Stimulated activated CD4-positive, alpha-beta T cell treated with anti-CD3 and anti-CD28 coated beads, Interleukin-1b, Interleukin-23, amount 100 ng/mL, for 1 hour (primary cell): ENCODE results near the gene MICU1.
"Not testable (repeated sequence)": the region's sequence is repeated elsewhere in the genome, so short reads cannot be mapped to it uniquely, and the experiment has no call there.

ENCODE experiments used
- DNase-seq, 2 donors: peaks; one replicate each; pipeline ENCODE4 v3.0.0-alpha.2; 2020; ENCODE audit warnings: low read depth in 2 of 2

MICU1 gene

DNA sequence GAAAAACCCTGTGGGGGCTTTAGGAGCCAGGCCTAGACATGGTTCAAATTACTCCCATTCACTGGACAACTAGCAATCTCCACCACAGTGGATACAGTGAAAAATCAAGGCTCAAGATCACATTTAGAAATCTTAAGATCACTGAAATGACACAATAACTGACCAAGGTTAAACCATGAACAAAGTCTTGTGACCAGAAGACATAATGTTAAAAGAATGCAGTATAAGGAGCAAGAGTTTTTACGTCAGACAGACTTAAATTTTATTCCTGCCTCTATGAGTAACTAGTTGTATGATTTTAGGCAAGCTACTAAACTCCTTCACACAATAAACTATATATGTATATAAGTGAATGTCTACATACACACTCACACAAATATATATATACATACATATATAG is 68.5 kb downstream of the MICU1 start:
- no peak for DNase-seq

DNA sequence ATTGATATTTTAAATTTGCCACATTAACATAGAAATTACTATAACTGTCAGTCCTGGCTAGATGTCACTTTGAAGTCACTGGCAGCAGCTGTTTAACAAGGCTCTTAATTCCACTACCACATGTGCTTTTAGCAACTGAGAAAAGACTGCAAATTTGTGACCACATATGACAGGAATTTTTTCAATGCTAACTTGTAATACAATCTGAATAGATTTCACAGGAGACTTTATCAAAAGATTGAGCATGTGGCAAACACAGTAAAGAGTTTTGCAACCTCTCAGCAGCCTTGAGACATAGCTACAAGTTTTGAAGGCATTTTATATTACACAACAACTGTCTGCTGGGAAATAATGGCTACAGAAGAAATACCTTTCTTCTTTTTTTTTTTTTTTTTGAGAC is 73.0 kb downstream of the MICU1 start:
- no peak for DNase-seq

DNA sequence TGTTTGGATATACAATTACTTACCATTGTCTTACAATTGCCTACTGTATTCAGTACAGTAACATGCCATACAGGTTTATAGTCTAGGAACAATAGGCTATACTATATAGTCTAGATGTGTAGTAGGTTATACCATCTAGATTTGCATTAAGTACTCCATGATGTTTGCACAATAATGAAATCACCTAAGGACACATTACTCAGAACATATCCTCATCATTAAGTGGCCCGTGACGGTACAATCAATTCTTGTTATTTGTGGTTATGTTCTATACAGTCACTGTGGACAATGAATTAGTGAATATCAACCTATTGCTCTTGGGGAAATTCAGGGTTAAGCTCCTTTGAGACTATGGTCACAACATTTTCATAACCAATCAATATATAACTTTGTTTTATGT is 75.6 kb downstream of the MICU1 start:
- no peak for DNase-seq

GRCh38 chr10:72545546-72545945 is 80.3 kb downstream of the MICU1 start:
- no peak for DNase-seq

- DNase-seq: not testable (repeated sequence)
These were observed 82.0 kb downstream of the MICU1 start for GRCh38 chr10:72543855-72544254.

DNA sequence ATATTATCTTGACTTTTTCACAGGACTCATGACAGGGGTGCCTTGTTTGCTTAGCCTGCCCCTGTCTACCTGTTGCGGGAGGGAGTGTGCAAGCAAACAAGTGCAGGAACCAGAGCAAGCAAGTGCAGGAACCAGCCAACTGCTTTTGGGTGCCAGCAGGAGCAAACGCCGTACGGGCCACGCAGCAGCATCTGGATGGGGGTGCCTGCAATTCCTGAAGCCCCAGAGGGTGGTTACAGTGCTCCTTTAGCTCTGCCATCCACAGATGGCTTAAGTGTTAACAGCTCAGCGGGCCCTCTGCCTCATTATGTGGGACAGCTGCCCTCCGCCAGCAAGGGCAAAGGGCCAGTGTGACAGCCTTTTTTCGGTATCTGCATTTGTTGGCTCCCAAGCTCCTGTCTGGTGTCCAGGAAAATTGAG is 83.5 kb downstream of the MICU1 start:
- DNase-seq: no peak

- no peak for DNase-seq
These were observed 84.5 kb downstream of the MICU1 start for GRCh38 chr10:72541337-72541736.

DNA sequence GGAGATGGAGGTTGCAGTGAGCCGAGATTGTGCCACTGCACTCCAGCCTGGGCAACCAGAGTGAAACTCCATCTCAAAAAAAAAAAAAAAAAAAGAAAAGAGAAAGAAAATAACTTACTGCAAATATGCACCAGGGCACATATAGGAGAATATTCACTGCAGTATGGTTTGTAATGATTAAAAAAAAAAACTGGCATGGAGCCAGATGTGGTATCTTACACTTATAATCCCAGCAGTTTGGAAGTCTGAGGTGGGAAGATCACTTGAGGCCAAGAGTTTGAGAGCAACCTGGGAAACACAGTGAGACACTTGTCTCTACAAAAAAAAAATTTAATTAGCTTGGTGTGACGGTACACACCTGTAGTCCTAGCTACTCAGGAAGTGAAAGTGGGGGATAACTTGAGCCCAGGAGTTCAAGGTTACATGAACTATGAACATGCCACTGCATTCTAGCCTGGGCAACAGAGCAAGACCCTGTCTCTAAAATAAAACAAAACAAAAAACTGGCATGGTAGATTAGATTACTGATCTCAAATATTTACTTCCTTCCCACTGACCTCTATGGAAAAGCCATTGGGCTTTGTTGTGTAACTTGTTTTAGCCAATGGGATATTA is 85.6 kb downstream of the MICU1 start:
- no peak for DNase-seq

GRCh38 chr10:72539137-72539536 is 86.7 kb downstream of the MICU1 start:
- no peak for DNase-seq

DNA sequence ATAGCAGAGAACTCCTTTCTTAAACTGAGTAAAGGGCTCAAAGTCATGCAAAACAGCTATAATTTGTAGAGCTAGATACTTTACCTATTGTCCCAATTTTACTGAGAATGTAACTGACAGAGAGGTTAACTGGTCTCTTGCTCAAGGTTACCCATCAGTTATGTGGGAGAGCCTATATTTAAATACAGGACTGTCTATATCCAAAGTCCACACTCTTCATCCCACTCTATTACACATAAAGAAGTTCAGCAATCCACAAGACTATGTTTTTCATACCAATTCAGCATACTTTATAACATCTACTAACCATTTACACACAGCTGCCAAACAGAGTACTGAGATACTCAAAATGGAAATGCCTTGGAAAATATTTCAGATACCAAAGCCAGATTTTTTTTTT is 100.2 kb downstream of the MICU1 start:
- no peak for DNase-seq

GRCh38 chr10:72525277-72525676 is 100.6 kb downstream of the MICU1 start:
- no peak for DNase-seq

- DNase-seq: no peak
These were observed 101.4 kb downstream of the MICU1 start for GRCh38 chr10:72524489-72524888.

- no peak for DNase-seq
These were observed 101.9 kb downstream of the MICU1 start for GRCh38 chr10:72523932-72524396.

- no peak for DNase-seq
These were observed 102.8 kb downstream of the MICU1 start for GRCh38 chr10:72523062-72523461.

- no peak for DNase-seq
These were observed 108.6 kb downstream of the MICU1 start for GRCh38 chr10:72517244-72517643.

- DNase-seq: no peak
These were observed 110.4 kb downstream of the MICU1 start for GRCh38 chr10:72515455-72515854.

DNA sequence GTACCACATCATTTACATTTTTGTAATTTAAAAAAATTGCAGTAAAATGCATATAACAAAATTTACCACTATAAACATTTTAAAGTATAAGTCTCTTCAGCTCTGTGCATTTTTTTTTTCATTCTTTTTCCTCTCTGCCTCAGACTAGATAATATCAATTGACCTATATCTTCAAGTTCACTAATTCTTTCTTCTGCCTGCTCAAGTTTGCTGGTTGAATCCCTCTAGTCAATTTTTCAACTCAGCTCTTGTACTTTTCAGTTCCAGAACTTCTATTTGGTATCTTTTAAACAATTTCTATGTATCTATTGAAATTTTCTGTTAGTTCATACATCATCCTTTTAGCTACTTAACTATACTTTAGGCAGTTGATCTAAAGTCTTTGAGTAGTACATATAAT is 112.0 kb downstream of the MICU1 start:
- DNase-seq: no peak

GRCh38 chr10:72511459-72511858 is 114.4 kb downstream of the MICU1 start:
- no peak for DNase-seq

- no peak for DNase-seq
These were observed 115.9 kb downstream of the MICU1 start for GRCh38 chr10:72509941-72510340.

GRCh38 chr10:72509206-72509799 is 116.6 kb downstream of the MICU1 start:
- DNase-seq: no peak

- DNase-seq: no peak
These were observed 117.8 kb downstream of the MICU1 start for GRCh38 chr10:72508033-72508432.

DNA sequence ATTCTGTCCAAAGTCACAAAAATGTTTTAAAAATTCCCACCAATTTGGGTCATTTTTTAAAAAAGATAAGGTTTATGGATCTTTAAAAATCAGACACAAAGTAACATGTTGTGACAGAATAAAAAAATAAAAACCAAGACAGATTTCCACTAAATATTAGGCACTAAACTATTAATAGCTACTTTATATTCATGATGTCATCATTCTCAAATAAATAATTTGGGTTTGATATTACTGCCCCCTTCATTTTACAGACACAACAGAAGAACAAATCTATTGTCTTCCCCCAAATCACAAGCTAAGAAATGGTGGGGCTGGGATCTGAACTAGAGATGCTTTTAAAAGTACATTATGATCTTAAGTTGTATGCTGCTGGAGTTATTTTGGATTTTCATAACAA is 119.4 kb downstream of the MICU1 start:
- DNase-seq: no peak

GRCh38 chr10:72505435-72505834 is 120.4 kb downstream of the MICU1 start:
- DNase-seq: no peak
